B cell (primary cell): ENCODE data around the gene ARFGEF2. TPM values are rescaled to one million over a fixed set of nuclear protein-coding genes. Genes with fewer than 3 reads are reported as not detected.

ENCODE experiments used
- ATAC-seq: fragments of 200-7000 bp; cut with Tn5 transposase; one replicate; pipeline ENCODE4 v1.10.0; 2021; ENCODE audit warnings: low read depth, mild to moderate bottlenecking, moderate number of reproducible peaks, moderate library complexity
- CTCF ChIA-PET: fragments of 350-600 bp; sonication (Branson Sonifier 250); formaldehyde crosslinking; loops from one replicate; lab custom pipeline; 2021; ENCODE audit warnings: antibody characterized with exemption, inconsistent platforms; lab: Charles Lee
- POLR2A ChIA-PET: fragments of 350-600 bp; sonication (Branson Sonifier 250); formaldehyde crosslinking; loops from one replicate; lab custom pipeline; 2021; ENCODE audit warnings: antibody characterized with exemption; lab: Charles Lee
- DNase-seq: peaks from one replicate; pipeline ENCODE4 v3.0.0; 2013
- H2AFZ ChIP-seq: 2 replicates; pipeline ENCODE4 v1.6.1; 2012; ENCODE audit warnings: mild to moderate bottlenecking, low read depth, low read length; ENCODE audit not compliant: insufficient read depth, poor library complexity, severe bottlenecking
- H3K27ac ChIP-seq, 2 donors: 1 replicate in 1 of 2; 2 replicates in 1 of 2; pipeline ENCODE4 v1.5.1; 2012 to 2013; ENCODE audit warnings: low read length in 2 of 2, mild to moderate bottlenecking in 2 of 2, moderate library complexity in 1 of 2
- H3K27me3 ChIP-seq, 4 experiments: fragments of 200-600 bp in 1 of 4; sonication (generic) in 1 of 4; replicated peaks in 1 of 4; 1 replicate in 2 of 4; 2 replicates in 2 of 4; pipeline versions ENCODE4 v1.6.1 to v1.7.0; 2013 to 2016; ENCODE audit warnings: low read length in 3 of 4, mild to moderate bottlenecking in 2 of 4, mixed read lengths in 1 of 4, moderate library complexity in 1 of 4; ENCODE audit not compliant: insufficient read depth in 4 of 4, control insufficient read depth in 3 of 4; ENCODE audit errors: control extremely low read depth in 1 of 4
- H3K36me3 ChIP-seq, 2 experiments: replicated peaks in 1 of 2; 1 replicate in 1 of 2; 2 replicates in 1 of 2; pipeline versions ENCODE4 v1.6.1 to v1.7.1; 2013; ENCODE audit warnings: low read length in 1 of 2; ENCODE audit not compliant: insufficient read depth in 2 of 2, control insufficient read depth in 1 of 2; ENCODE audit errors: control extremely low read depth in 1 of 2, extremely low read depth in 1 of 2
- H3K4me1 ChIP-seq, 2 donors: fragments of 200-600 bp in 1 of 2; sonication (generic) in 1 of 2; 1 replicate in 1 of 2; 2 replicates in 1 of 2; pipeline versions ENCODE4 v1.5.1 to v1.6.1; 2013 to 2017; ENCODE audit warnings: low read length in 2 of 2; ENCODE audit not compliant: control insufficient read depth in 2 of 2, insufficient read depth in 2 of 2
- H3K4me2 ChIP-seq: replicated peaks from 2 replicates; pipeline ENCODE3; 2012; ENCODE audit warnings: mild to moderate bottlenecking, low read depth, low read length; ENCODE audit not compliant: poor library complexity, severe bottlenecking
- H3K4me3 ChIP-seq, 5 experiments: fragments of 200-600 bp in 1 of 5; sonication (generic) in 1 of 5; 1 replicate in 3 of 5; 2 replicates in 2 of 5; pipeline versions ENCODE4 v1.5.1 to v1.7.0; 2011 to 2016; ENCODE audit warnings: low read length in 4 of 5, mild to moderate bottlenecking in 4 of 5, low read depth in 2 of 5, control low read depth in 1 of 5, moderate library complexity in 1 of 5; ENCODE audit not compliant: insufficient read depth in 1 of 5; ENCODE audit errors: control extremely low read depth in 1 of 5, extremely low read depth in 1 of 5
- H3K79me2 ChIP-seq: fragments of 200-600 bp; sonication (generic); one replicate; pipeline ENCODE4 v1.6.0; 2016; ENCODE audit warnings: low read length; ENCODE audit not compliant: control insufficient read depth, insufficient read depth
- H3K9ac ChIP-seq: fragments of 200-600 bp; sonication (generic); 2 replicates; pipeline ENCODE4 v1.6.1; 2017; ENCODE audit warnings: mild to moderate bottlenecking, low read length, moderate library complexity
- H3K9me3 ChIP-seq, 3 donors: one replicate each; pipeline versions ENCODE4 v1.6.1 to v1.7.1; 2013; ENCODE audit warnings: low read length in 2 of 3; ENCODE audit not compliant: control insufficient read depth in 2 of 3, insufficient read depth in 1 of 3; ENCODE audit errors: control extremely low read depth in 1 of 3
- H4K20me1 ChIP-seq: 2 replicates; pipeline ENCODE4 v1.6.0; 2012; ENCODE audit warnings: mild to moderate bottlenecking, low read length; ENCODE audit not compliant: insufficient read depth, control insufficient read depth, poor library complexity, severe bottlenecking
- H3K27ac Mint-ChIP-seq: one replicate; pipeline ENCODE4 v1.8.0; 2021; ENCODE audit warnings: mixed read lengths
- H3K27me3 Mint-ChIP-seq: one replicate; pipeline ENCODE4 v1.8.0; 2021; ENCODE audit warnings: mixed read lengths
- H3K4me1 Mint-ChIP-seq: one replicate; pipeline ENCODE4 v1.8.0; 2021; ENCODE audit warnings: mixed read lengths
- H3K4me3 Mint-ChIP-seq: one replicate; pipeline ENCODE4 v1.8.0; 2021; ENCODE audit warnings: mixed read lengths
- H3K9me3 Mint-ChIP-seq: one replicate; pipeline ENCODE4 v1.8.0; 2022; ENCODE audit warnings: mixed read lengths; ENCODE audit not compliant: insufficient read depth
- CTCF ChIP-seq: fragments of 200-600 bp; IDR thresholded peaks from one replicate; pipeline ENCODE4 v1.8.0; 2022; ENCODE audit warnings: antibody characterized with exemption, mild to moderate bottlenecking
- EZH2 ChIP-seq: IDR thresholded peaks from 2 replicates; pipeline ENCODE4 v1.6.1; 2012; ENCODE audit warnings: borderline replicate concordance, low read depth, mild to moderate bottlenecking, moderate library complexity, low read length; ENCODE audit not compliant: insufficient read depth, poor library complexity, severe bottlenecking
- WGBS: methylation state at CpG from one replicate; pipeline ENCODE4 v1.1.5; 2013; ENCODE audit warnings: missing lambda C conversion rate; ENCODE audit not compliant: insufficient coverage; 5-methylcytosine and 5-hydroxymethylcytosine counted together
- intact Hi-C: fragments of 100-400 bp; cut with micrococcal nuclease; formaldehyde crosslinking; loops from one replicate; pipeline ENCODE4 v1.10.0; 2022
- polyA plus RNA-seq: library from polyadenylated mRNA; depleted of rRNA; stranded (reverse); fragments of >200 nt; gene quantifications from 2 replicates; pipeline ENCODE4 v1.2.3, GENCODE V29; 2012
- total RNA-seq, 2 donors: library from RNA; stranded (reverse); fragments of 120-200 nt in 1 of 2; gene quantifications; 1 replicate in 1 of 2; 2 replicates in 1 of 2; pipeline versions ENCODE4 v1.2.3 to v1.2.4, GENCODE V29; 2013 to 2022

Gene ARFGEF2
- total and polyA plus RNA-seq, 2 donors (not counting 1 experiment from before 2014, with no cell fraction given): 10.8 to 34.3 TPM

GRCh38 chr20:48965189-48965910 is 43.8 kb downstream of the ARFGEF2 start:
- peaks cover 3 to 50% of the 10 kb centered on the region in 2 experiments for H3K36me3 ChIP-seq
- intact Hi-C loops: no loop called here
- no peak for DNase-seq
- no peak overlapping the region for H3K4me3 ChIP-seq
- H3K4me3 Mint-ChIP-seq: no peak overlapping the region
- no peak overlapping the region for H3K9ac ChIP-seq
- H2AFZ ChIP-seq: no peak overlapping the region
- no peak for TF ChIP-seq CTCF
- TF ChIP-seq EZH2: no peak
- H3K9me3 ChIP-seq: no peaks in the 10 kb centered on the region
- H3K27me3 ChIP-seq: no peaks in the 10 kb centered on the region
- ChIA-PET POLR2A (no interaction called here), CTCF (no interaction called here)
- H3K79me2 ChIP-seq: no peaks in the 10 kb centered on the region
- no peak overlapping the region for H3K4me2 ChIP-seq
- H3K4me1 ChIP-seq: no peaks in the 10 kb centered on the region
- ATAC-seq: no peak
- H3K27me3 Mint-ChIP-seq: no peaks in the 10 kb centered on the region
- 100% methylated on average over 2 of the region's 3 CpGs for WGBS
- no peak overlapping the region for H3K27ac Mint-ChIP-seq
- H4K20me1 ChIP-seq: no peaks in the 10 kb centered on the region
- H3K4me1 Mint-ChIP-seq: no peaks in the 10 kb centered on the region
- no peak overlapping the region for H3K27ac ChIP-seq
- H3K9me3 Mint-ChIP-seq: no peaks in the 10 kb centered on the region

GRCh38 chr20:48970681-48971365 is 49.3 kb downstream of the ARFGEF2 start:
- CTCF ChIA-PET: no interaction called here
- Histone ChIP-seq H2AFZ (no peak overlapping the region), H3K9ac (no peak overlapping the region), H3K27ac (no peak overlapping the region), H4K20me1 (no peaks in the 10 kb centered on the region), H3K36me3 (peaks cover 6 to 65% of the 10 kb centered on the region in 2 experiments), H3K27me3 (no peaks in the 10 kb centered on the region), H3K4me3 (no peak overlapping the region), H3K4me1 (no peaks in the 10 kb centered on the region), H3K4me2 (no peak overlapping the region), H3K9me3 (no peaks in the 10 kb centered on the region), H3K79me2 (peaks cover 15% of the 10 kb centered on the region)
- Mint-ChIP-seq H3K9me3 (no peaks in the 10 kb centered on the region), H3K27ac (no peak overlapping the region), H3K4me1 (no peaks in the 10 kb centered on the region), H3K27me3 (no peaks in the 10 kb centered on the region), H3K4me3 (no peak overlapping the region)
- TF ChIP-seq CTCF (no peak), EZH2 (no peak)
- WGBS: 96% methylated on average over 6 of the region's 10 CpGs
- DNase-seq (no peak), ATAC-seq (no peak)
- intact Hi-C loops: no loop called here
- POLR2A ChIA-PET: no interaction called here
